Fibroblast of skin of left biceps (primary cell): ENCODE results near the gene DAPL1.

Experiments
- DNase-seq, 2 experiments: peaks; one replicate each; pipeline ENCODE4 v3.0.0-alpha.2; 2013; ENCODE audit warnings: low read depth in 2 of 2

The DAPL1 gene

DNA sequence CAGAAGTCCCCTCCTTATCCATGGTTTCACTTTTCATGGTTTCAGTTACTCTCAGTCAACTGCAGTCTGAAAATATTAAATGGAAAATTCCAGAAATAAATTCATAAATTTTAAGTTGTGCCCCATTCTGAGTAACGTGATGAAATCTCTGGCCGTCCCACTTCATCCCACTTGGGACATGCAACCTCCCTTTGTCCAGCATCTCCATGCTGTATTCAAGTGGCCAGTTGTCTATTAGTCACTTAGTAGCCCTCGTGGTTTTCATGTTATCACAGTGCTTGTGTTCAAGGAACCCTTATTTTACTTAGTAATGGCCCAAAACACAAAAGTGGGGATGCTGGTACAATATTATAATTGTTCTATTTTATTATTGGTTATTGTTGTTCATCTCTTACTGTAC is 18.0 kb upstream of the DAPL1 start:
- no peak for DNase-seq

DNA sequence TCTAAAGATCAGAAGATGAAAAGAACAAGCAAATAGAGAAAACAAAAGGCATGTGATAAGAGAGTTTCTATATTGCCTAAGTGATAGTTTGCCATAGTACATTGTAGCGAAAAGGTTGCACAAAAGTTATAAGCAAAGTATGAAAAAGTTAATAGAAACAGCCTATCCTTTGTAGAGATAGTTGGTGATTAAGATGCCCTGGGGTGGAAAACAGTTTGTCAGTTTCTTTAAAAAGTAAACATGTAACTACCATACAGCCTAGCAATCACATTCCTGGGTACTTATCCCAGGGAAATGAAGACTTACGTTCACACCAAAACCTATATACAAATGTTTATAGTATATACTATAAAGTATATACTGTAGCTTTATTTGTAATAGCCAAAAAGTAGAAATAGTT is 16.9 kb upstream of the DAPL1 start:
- DNase-seq = no peak

DNA sequence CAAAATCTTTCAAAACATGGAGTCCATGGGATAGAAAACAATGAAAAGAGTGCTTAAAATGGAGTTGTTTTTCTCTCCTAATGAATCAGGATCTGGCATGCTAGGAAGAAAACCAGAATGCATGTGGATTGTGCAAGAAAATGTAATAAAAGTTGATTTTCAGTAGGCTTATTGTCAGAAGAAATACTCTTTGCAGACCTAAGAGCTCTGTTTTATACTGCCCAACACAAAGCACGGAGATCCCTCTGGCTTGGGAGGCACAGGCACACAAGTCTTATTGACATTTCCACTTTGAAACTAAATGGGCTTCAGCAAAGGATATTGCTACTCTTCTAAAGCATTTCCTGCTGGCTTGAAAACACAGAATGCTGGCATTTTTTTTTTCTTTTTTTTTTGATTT is 15.5 kb upstream of the DAPL1 start:
- no peak for DNase-seq

DNA sequence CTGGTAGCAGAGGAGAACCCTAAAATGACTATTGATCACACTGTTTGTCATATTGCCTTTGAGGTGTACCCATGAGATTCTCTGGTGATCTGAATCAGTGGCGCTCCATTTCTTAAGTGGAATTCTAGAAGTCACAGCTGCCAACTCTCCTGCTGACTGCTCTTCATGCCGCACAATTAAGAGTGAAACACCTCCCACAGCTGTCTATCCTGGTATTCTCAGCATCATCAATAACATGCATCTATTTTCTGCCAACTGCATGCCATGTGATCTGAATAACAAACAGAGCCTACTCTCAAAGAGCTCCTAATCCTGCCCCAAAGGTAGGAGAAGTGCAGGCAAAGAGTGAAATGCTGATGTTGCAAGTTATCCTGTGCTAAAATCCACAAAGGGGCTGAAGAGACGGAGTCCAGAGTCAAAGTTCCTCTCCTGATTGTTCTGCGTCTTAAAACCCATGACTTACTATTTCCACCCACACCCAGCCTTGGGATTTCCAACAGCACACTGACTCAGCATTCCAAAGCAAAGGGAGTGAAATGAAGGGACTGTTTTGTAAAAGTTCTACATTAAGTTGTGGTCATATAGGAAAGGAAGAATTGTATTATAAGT is 13.7 kb upstream of the DAPL1 start:
- peak; percentile 21 to 25 for DNase-seq

DNA sequence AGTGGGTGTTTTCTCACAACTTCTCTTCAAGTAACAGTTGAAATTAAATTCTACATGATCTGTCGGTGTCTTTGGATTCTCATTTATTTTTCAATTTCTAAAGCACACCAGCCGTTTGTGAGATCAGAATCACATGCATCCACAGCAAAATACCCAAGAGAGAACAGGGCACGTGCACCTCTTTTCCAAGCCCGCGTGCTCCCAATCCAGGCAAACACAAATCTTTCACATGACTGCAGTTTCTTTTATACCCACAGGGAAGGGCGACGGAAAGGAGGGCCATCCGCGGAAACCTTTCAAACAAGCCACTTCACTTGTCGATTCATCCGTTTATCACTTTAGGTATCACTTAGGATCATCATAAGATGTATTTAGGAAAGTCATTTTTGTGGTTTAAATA is 13.0 kb upstream of the DAPL1 start:
- no peak for DNase-seq

DNA sequence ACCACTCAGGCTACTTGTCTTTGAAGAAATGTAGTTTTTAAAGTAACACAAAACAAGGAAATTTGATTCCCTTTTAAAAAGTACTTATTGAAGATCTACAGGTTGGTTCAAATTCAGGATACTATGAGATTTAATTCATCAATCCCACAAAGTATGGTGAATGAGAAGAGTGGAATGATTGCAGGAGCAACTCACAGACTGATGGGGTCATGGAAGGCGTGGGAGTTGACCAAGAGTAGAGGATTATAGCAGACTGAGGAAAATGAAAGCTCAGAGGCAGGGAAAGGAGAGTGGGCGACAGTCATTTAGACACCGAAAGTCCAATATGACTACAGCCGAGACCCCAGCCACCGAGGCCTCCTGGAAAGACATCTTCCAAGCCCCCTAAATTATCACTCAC is 12.5 kb upstream of the DAPL1 start:
- peak in 1 of 2 experiments; percentile 4 for DNase-seq

DNA sequence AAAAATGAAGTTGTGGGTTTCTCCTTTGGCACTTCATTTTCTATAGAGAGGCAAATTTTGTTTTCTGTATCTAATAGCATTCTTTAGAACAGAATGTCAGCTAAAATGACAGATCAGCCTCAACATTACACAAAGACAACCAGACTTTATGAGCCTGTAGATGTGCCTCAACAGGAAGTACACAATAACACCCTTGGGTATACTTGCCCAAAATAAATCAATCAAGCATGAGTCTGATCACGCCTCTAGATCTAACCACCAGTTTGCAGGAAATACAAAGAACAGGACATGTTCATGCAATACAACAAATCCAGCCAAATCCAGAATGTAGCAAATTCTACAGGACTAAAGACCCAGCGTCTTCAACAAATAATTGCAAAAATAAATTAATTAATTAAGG is 11.2 kb upstream of the DAPL1 start:
- no peak for DNase-seq

DNA sequence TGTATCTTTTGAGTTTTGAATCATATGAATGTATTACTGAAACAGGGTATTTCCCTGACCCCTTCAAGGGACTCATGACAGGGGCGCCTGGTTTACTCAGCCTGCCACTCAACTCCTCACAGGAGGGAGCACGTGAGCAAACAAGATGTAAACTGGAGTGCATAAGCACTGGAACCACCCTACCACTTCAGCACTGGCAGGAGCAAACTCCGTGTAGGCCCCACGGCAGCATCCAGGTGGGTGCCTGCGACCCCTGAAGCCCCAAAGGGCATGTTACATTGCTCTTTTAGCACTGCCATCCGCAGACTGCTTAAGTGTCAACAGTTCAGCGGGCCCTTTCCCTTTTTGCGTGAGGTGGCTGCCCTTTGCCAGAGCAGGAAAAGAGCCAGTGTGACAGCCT is 8.2 kb upstream of the DAPL1 start:
- no peak for DNase-seq

DNA sequence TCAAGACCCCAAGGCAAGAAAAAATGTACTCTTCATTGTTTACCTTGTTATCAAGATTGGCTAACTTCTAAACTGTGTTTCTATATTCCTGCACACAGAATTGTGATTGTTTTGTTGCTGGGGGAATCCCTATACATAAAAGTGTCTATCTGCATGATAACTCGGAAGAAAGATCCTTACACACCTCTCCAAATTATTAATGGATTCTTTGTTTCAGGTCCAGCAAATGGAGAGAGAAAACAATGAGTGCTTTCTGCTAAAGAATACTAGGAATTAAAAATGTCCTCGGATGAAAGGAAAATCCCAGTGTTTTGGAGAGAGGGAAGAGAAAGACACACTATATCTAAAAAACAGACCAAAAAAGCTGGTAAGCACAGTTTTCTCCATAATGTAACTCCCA is 6.2 kb upstream of the DAPL1 start:
- DNase-seq = no peak

DNA sequence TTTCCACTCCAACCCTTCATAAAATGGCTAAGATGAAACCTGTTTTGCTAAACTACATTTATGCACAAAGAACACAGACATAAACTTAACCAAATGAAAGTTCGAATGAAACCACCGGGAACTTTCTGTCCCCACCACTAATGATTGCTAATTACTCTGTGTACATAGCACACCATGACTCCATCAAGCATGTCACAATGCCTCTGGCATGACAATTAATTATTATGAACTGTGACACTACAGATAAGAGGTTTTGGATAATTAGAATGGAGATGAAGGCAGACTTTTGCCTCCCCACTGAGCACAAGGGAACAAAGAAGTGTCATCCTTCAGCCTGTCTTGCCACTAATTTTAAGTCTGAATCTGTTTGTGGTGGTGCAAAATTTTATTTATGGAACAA is 1.5 kb downstream of the DAPL1 start:
- no peak for DNase-seq

DNA sequence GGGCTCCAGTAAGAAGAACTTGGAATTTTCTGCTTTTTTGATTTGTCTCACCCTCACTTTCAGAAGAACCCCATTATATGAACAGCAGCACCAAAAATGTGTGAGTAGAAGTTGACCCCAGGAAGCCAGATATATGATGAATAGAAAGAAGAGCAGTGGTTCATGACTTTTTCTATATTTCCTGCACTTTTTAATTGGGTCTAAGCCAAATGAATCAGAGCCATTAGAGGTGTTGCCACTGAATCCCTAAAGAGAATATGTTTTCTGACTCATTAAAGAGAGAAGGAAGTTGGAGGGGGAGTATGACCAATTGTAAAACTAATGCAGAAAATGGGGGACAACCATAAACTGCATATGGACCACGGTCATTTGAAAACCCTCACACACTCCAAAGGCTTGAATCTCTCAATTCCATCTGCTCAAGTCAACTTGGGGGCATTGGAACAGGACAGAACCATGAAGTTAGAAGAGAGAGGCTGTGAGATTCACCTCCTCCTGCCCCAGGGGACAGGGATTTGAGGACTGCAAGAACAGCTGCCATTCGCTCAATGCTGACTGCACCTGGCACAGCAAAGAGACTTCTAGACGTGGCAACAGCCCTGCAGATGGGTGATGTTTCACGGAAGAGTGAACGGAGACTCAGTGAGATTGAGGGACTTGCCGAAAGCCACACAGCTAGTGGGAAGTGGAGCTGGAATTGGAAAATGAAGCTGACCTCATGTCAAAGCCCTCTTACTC is 3.0 kb downstream of the DAPL1 start:
- DNase-seq = peak in 1 of 2 experiments; percentile 9

DNA sequence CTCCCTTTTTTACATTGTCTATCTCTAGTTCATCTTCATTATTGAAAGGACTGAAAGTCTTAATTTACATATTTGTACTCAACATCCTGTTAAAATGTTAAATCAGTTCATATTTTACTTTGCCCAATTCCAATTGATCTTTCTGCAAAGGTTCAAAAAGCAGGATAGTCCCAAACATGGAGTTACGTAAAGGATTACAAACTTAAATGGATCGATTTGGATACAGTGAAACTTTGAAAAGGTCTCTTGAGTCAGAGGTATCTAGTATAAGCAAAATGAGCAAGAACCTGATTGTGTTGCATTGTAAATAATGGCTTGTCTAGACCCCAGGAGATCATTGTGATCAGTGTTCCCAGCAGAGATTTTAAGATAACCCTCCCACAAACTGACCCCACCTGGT is 4.1 kb downstream of the DAPL1 start:
- DNase-seq = no peak

DNA sequence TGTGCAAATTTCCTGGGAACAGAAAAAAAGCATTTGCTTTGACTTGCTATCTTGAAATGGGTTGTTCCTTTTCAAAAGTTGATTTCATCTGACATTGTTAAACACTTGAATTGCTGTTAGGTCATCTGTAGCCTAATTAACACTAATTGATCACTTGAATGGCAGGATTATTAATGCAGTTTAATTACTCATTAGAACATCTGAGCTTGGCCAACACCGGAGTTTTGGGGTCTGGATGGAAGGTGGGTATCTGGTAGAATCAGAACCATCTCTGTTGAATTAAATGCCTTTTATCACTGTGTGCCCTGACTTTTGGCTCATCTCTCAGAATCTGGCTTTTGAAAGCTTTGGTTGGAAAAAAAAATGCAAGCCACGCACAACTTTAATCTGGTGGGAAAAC is 8.4 kb downstream of the DAPL1 start:
- no peak for DNase-seq

DNA sequence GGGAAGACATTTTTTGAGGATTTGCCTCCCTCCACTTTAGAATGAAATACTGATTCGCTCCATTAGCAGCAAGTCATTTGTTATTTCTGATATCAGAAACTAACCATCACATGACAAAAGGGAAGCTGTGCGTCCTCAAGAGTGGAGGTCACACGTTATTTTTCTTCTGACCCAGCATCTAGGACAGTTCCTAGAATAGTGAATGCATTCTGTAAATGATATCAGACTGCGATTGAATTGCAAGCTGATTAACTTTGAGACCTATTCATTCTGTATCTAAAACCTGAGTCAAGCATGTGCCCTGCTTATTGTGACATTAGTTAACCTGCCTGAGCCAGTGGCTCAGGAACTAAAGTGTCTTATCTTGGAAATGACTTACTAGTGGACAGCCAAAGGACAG is 10.1 kb downstream of the DAPL1 start:
- DNase-seq = no peak

DNA sequence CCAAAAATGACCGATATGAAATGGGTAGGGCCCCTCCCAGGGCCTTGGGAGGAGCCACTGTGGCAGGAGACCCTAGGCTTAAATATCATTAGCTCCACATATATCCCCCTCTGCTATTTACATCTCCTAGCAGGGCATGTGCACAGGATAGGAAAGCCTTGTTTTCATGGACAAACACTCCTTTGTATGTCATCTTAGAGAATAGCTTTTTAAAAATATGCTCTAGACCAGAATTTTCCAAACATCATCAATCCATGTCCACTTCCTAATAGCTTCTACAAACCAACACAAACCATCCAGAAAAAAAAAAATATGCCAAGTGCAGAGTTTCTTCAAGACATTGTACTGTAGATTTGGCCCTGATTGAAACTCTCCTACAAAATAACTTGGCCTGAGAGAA is 10.8 kb downstream of the DAPL1 start:
- no peak for DNase-seq

DNA sequence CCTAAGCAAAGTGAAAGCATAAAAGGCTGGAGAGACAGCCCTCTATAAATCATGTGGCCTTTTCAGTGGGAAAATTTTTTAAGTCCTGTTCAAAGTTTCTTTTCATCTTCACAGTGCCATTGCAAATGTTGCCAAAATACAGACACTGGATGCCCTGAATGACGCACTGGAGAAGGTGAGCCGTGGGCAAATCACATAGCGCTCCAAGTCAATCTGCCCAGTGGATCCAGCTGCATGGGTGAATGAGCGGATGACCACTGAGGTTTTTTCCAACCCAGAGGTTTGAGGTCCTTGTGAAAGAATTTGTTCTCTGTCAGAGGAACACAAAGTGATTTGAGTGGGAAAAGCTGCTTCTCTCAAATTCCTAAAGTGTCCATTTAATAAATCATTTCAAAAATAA is 11.8 kb downstream of the DAPL1 start:
- no peak for DNase-seq

DNA sequence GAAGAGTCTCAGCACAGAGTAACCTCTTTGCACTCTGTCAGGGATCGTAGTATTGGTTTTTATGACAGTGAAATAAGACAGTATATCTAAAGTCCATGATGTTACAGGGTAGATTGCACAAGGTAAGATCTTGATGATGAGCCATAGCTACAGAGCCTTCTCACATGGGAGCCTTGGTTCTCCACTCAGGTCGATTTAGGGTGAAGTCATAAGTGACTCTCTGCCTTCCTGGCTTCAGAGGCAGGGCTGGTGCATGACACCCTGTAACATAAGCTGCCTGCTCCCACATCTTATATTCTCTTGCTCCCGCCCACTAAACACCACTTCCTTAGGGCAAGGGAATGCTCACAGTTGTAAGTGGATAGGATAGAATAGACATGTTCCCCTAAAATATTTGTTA is 13.3 kb downstream of the DAPL1 start:
- DNase-seq = no peak

DNA sequence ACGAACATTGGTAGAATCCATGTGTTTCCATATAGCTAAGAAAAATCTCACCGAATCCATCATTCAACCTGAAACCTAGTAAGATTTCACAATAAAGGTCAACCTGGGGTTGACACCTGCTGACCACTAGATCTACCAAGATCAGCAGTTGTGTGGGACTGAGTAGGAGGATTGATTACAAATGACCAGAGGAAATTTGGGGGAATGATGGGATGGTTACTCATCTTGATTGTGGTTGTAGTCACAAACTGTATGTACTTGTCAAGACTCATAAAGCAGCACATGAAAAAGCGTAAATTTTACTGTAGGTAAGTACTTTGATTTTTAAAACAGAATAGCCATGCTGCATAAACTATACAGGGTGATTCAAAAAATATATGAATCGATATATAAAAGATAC is 14.7 kb downstream of the DAPL1 start:
- DNase-seq = no peak

DNA sequence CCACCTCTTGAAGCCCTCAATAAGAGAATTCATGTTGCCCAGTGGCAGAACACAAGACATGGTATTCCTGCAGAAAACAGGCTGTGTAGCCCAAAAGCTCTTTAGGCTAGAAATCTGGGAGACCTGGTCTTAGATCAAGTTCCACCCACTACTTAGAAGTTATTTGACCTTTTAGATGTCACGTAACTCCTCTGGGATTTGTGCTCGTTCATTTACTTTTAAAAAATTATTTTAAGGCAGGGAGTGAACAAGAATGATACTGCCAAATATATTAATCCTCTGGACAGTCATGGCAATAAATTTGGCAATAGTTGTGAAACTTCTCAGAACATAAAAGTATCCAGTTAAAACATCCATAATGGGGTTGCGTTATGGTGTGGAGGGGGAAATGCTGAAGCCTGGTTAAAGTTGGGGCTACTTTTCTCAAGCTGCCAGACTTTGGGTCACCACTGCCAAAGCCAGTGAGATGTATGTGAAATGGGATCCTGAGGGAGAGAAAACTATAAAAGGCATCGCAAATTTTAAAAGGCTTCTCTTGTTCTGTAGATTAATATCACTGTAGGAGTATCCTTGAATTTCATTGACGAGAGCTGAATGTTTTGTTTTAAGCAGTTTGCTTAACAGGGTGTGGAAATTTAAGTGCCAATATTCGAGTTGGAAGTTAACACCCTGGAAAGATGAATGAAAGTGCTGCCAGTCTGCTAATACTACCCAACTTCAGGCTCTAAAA is 15.8 kb downstream of the DAPL1 start:
- DNase-seq = no peak

DNA sequence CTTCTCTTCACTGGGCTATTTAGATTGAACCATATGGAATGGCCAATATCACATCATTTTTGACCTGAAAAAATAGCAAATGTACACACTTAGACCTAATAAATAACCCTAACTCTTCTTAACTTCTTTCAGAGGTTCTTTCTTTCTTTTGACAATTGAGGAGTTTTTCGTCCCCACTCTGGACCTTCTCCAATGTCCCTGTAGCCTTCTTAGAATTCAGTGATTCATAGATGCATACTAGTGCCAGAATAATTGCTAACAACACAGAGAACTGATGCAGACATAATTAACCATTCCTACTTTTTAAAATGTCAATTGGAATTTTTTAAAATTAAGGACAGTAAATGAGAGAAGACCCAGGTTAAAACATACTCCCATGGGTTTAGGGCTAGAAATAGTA is 20.0 kb downstream of the DAPL1 start:
- no peak for DNase-seq

DNA sequence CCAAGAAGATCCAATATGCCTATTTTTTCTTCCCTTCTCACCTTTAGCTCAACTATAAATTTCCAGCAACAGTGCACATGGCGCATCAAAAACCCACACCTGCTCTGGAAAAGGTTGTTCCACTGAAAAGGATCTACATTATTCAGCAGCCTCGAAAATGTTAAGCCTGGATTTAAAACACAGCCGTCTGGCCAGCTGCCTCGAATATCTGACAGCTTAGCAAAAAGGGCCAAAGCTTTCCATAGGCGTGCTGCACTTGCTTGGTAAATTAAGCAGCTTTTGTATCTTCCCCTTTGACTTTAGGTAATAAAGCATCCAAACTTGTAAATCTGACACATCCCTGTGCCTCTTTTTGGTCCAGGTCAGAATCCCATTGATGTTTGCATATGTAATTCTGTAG is 20.5 kb downstream of the DAPL1 start:
- no peak for DNase-seq

DNA sequence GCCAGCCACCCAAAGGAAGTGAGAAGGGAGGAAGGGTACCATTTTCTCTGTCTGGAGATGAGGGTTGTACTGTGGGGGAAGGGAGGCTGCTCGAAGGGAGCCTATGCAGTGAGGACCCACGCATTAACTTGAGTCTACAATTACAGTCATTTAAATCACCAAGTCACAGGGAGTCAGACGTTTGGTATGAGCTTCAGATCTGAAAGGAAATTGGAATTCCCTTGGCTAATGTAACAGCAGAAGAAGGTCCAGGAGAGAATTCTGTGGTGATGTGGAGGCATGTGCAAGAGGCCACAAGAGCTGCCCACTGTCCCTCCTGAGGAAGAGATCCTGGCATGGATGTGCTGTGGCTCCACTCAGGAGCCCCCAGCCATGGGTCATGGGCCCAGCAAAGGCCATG is 22.5 kb downstream of the DAPL1 start:
- no peak for DNase-seq

DNA sequence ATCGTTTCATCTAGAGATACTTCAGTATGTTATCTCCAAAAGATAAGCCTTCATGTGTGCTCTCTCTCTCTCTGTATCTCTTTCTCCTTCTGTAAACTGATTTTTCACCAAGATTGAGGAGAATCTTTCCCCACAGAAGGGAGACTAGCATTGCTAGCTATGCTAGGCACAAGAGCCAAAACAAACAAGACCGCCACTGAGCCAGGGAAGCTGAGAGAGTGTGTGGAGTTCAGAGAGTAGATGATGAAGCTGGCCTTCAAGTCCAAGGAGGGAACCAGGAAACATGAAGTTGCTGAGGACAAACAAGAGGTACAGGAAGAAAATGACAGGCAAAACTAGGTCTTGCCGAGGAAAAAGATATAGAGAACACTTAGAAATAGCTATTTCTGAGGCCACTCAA is 23.4 kb downstream of the DAPL1 start:
- DNase-seq = no peak
